ENCODE measurements around the gene GEMIN8. TPM values are rescaled to one million over a fixed set of nuclear protein-coding genes. Genes with fewer than 3 reads are reported as not detected.

GEMIN8 gene
- total RNA-seq, 1 experiment from 2014 or later, result 14.8 TPM

- no peak overlapping the region for H4K91ac ChIP-seq (ENCODE audit: insufficient read length, low read depth, low read length)
- no peak overlapping the region for H3K4me2 ChIP-seq (ENCODE audit: insufficient read depth, insufficient read length, low read length)
- H3K27ac Mint-ChIP-seq, result no peak overlapping the region
- no CpG with 5 or more reads among the region's 4 CpGs for WGBS (ENCODE audit: extremely low coverage, insufficient read length, low lambda C conversion rate)
- no peaks in the 10 kb centered on the region for H3K23me2 ChIP-seq (ENCODE audit: insufficient read length, low read depth, low read length, poor library complexity, severe bottlenecking)
- H3K9me3 Mint-ChIP-seq, result peaks cover 30 to 43% of the 10 kb centered on the region in 2 experiments
- no peak overlapping the region for H3K4ac ChIP-seq (ENCODE audit: low read depth, low read length)
- no peaks in the 10 kb centered on the region for H3K79me1 ChIP-seq (ENCODE audit: insufficient read depth, low read depth, low read length, poor library complexity, severe bottlenecking)
- no peak overlapping the region for H4K5ac ChIP-seq (ENCODE audit: insufficient read length, low read depth, low read length)
- H3K27me3 Mint-ChIP-seq (ENCODE audit: low read depth), result no peaks in the 10 kb centered on the region; the same call in none of the 2 replicates
- no peaks in the 10 kb centered on the region for H3K79me2 ChIP-seq (ENCODE audit: insufficient read depth, low read length)
- no peak overlapping the region for H2BK12ac ChIP-seq (ENCODE audit: insufficient read length, low read depth, low read length)
- peaks cover 0 to 6% (median 3%) of the 10 kb centered on the region in 3 experiments; a peak in 3 of 7 replicates for H3K36me3 Mint-ChIP-seq (ENCODE audit: insufficient read depth in 1 of 3, low read depth in 3 of 3)
- H3T11ph ChIP-seq (ENCODE audit: low read length), result no peak overlapping the region
- H2BK5ac ChIP-seq (ENCODE audit: insufficient read length, low read length), result no peak overlapping the region
- no peaks in the 10 kb centered on the region; the same call in 1 of the 2 replicates for H3K4me1 ChIP-seq (ENCODE audit: insufficient read depth, low read length)
- H2BK120ac ChIP-seq (ENCODE audit: low read depth, low read length, poor library complexity, severe bottlenecking), result no peak overlapping the region
- H2AFZ ChIP-seq (ENCODE audit: low read length), result no peak overlapping the region
- H3K9ac ChIP-seq (ENCODE audit: extremely low read depth, insufficient read length, low read length), result no peak overlapping the region
- H3K23ac ChIP-seq (ENCODE audit: insufficient read length, low read depth, low read length), result no peak overlapping the region
- H4K8ac ChIP-seq (replicated peaks; ENCODE audit: insufficient read length, low read depth, low read length), result no peak overlapping the region
- TF ChIP-seq CTCF (conservative IDR thresholded peaks at IDR 0.05), result no peak
- H3K27ac ChIP-seq (ENCODE audit: insufficient read length, low read depth, low read length), result no peak overlapping the region
- H2BK15ac ChIP-seq (ENCODE audit: low read depth, low read length), result no peak overlapping the region
- H3K56ac ChIP-seq (ENCODE audit: insufficient read length, low read depth, low read length), result no peak overlapping the region
- peaks cover 4 to 13% of the 10 kb centered on the region in 2 experiments; a peak in 2 of 4 replicates for H3K4me1 Mint-ChIP-seq
- H3K18ac ChIP-seq (ENCODE audit: insufficient read length, low read depth, low read length), result no peak overlapping the region
- no peak overlapping the region for H2AK5ac ChIP-seq (ENCODE audit: insufficient read length, low read length)
- no peak overlapping the region for H3K4me3 Mint-ChIP-seq
- no peaks in the 10 kb centered on the region for H3K9me3 ChIP-seq (ENCODE audit: control insufficient read depth, low read depth, low read length)
- H3K14ac ChIP-seq (ENCODE audit: insufficient read depth, low read length), result no peak overlapping the region
- no peak for DNase-seq
- H2BK20ac ChIP-seq (ENCODE audit: low read depth, low read length, poor library complexity, severe bottlenecking), result no peak overlapping the region
- no peaks in the 10 kb centered on the region for H3K27me3 ChIP-seq (ENCODE audit: insufficient read depth, low read length)
- no peaks in the 10 kb centered on the region for H4K20me1 ChIP-seq (ENCODE audit: control insufficient read depth, insufficient read depth, insufficient read length)
Measured at GRCh38 chrX:13968198-13968597, 61.5 kb downstream of the GEMIN8 start.

Data from H9 (cell line).